ENCODE measurements around the gene FSTL4.

DNA sequence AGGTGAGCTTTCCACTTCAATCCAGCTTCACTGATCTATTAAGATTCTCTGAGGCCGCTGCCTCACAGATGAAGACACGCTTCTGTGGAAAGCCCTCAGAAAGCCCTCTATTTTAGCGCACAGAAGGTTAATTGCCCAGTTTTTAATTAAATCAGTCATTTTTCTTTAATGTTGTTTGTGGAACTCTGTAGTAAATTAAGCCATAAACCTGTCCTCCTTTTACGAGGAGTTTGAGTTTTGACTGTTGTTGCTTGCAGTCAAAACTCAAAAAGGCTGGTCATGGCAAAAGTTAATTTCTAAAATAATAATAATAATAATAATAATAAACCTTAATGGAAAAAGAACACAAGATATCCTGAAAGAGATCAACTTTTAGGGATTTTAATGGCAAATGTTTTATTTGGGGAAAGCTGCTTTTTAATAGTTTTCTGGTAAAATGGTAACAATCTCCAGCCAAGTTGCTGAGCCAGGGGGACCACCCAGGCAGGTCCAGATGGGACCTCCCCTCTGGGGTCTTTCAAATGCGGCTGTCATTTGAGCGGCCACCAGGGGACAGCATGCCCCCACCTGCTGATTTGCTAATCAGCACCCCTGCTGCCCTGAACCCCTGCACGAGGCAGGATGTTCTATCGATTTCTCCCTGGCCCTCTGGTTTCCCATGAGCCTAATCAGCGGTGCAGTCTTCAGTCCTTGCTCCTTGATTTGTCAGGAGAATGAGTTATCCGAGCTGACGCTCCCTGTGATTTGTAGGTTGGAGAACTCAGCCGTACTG, 247.2 kb downstream of the FSTL4 start:
- TF ChIP-seq, protein P1, sequence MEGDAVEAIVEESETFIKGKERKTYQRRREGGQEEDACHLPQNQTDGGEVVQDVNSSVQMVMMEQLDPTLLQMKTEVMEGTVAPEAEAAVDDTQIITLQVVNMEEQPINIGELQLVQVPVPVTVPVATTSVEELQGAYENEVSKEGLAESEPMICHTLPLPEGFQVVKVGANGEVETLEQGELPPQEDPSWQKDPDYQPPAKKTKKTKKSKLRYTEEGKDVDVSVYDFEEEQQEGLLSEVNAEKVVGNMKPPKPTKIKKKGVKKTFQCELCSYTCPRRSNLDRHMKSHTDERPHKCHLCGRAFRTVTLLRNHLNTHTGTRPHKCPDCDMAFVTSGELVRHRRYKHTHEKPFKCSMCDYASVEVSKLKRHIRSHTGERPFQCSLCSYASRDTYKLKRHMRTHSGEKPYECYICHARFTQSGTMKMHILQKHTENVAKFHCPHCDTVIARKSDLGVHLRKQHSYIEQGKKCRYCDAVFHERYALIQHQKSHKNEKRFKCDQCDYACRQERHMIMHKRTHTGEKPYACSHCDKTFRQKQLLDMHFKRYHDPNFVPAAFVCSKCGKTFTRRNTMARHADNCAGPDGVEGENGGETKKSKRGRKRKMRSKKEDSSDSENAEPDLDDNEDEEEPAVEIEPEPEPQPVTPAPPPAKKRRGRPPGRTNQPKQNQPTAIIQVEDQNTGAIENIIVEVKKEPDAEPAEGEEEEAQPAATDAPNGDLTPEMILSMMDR (IDR thresholded peaks at IDR 0.05) = no peak
- TF ChIP-seq POLR2A (IDR thresholded peaks at IDR 0.05) = no peak

Data from lower leg skin (tissue), 3 donors.